NCI-H128 (cell line): ENCODE results near the gene ASPG.

ENCODE experiments used
- DNase-seq: peaks from one replicate; lab custom pipeline; 2025; ENCODE audit not compliant: unreplicated experiment; lab: John Stamatoyannopoulos, UW

The ASPG gene

DNA sequence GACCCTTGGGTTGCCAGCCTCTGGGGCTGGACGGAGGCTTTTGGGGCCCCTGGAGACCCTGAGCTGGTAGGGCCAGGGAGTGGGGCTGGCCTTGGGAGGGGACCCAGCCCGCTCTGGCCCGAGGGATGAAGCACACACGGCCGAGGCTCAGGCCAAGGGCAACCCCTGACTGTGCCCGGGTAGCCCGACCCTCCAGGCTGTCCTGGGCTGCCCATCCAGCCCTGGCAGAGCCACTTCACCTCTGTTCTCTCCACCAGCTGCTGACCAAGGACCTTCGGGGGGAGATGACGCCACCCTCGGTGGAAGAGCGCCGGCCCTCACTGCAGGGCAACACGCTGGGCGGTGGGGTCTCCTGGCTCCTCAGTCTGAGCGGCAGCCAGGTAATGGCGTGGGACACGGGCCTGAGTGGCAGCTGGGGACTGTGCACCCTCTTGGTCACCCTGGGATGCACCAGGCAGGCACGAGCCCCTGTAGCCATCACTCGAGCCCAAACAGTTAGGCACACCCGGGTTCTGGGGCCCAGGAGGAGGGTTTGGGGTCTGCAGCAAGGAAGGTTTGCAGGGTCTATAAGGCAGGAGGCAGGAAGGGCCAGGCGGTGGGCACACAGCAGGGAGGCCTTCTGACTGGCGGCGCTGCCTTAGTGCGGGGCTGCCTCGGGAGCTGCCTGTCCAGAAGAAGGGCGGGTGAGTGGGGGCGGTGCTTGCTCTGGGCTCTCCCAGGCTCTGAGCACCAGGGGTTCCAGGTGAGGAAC is 19.7 kb downstream of the ASPG start:
- no peak for DNase-seq

- DNase-seq, result no peak
These were observed 20.4 kb downstream of the ASPG start for GRCh38 chr14:104105822-104106470.

DNA sequence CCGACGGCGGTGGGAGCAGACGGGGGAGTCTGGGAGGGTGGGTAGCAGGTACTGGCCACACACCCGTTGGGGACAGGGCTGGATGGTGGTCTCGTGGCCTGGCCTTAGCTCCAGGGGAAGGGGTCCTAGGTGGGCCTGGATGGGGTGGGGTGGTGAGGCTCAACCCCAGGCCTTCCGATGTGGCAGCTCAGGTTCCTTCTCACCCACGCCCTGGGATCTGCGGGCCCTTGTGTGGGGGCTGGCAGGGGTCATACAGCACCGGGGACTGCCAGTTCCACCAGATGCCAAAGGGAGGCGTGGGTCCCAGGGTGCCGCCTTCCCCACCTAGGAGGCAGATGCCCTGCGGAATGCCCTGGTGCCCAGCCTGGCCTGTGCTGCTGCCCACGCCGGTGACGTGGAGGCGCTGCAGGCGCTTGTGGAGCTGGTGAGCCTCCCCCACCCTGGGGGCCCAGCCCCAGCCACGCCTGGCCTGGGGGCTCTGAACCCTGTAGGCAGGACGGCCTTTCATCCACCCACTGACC is 21.0 kb downstream of the ASPG start:
- no peak for DNase-seq

DNA sequence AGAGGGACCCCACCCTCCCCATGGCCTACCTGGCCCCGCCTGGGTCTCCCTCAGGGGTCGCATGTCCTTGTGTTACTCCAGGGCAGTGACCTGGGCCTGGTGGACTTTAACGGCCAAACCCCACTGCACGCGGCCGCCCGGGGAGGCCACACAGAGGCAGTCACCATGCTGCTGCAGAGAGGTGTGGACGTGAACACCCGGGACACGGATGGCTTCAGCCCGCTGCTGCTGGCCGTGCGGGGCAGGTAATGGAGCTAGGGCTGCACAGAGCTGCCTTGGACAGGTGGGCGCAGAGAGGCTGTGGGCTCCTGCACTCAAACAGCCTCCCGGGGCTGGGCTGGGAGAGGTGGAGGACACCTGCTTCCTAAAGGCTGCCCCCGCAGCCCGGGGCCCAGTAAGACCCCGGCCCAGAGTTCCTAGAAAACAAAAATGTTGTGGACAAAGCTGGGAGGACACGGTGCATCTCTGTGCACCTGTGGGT is 21.6 kb downstream of the ASPG start:
- DNase-seq, result no peak

GRCh38 chr14:104107611-104108569 is 22.4 kb downstream of the ASPG start:
- no peak for DNase-seq

DNA sequence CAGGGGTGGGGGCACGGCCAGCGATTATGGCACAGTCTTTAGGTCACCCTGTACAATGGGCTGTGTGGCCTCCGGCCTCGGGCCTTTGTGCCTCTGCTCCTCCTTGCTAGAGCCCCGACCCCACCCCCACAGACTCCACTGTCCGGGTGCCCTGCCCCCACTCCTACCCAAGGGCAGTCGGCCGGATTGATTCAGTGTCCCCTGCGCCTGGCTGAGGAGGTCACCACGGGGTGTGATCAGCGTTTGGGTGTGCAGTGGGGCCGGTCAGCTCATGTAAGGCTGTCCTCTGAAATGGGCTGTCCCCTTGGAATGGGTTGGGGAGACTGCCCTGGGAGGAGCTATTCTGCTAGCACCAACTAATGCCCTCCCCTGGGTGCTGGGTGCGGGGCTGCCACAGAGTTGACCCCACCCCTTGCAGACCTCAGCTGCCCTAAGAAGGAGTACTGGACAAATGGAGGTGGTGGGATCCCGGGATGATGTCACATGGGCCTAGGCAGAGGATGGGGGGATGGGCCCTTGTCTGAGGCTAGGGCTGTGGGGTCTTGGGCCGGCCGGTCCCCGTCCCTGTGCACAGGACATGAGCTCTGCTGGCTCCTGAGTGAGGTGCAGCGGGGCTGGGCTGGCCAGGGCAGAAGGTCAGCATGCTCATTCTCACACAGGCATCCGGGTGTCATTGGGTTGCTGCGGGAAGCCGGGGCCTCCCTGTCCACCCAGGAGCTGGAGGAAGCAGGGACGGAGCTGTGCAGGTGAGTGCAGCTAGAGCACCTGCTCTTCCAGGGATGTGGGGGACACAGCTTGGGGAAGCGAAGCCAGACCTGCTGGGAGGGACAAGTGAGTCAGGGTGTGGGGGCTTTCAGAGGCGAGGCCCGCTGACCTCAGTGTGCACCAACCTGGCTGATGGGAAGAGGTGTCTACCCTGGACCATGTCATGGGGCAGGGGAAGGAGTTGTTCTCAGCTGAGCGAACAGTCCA is 23.4 kb downstream of the ASPG start:
- DNase-seq, result no peak

DNA sequence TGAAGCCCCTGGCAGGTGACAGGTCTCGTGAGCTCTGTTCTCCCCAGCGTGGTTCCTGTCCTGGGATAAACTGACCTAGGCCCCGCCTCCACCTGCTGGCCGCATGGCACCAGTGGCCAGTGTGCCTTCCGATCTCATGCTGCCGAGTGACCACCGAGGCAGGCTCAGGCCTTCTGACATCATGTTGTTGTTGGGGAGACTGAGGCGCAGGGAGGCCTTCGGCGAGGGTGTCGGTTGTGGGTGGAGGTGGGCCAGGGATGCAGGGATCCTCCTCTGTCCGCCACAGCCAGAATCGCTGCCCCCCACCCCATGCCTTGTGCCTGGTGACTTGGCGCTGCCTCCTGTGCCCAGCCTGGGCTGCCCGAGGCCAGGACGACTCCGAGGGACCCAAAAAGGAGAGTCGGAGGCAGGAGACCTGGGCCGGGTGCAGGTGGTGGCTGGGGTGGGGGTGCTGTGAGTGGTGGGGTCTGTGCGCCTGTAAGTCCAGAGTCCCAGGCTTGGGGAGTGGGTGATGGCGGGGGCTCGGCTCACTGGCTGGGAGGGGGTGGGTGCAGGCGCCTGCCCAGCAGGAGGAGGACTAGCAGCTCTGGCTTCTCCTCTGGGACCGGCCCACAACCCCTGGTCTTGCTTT is 24.3 kb downstream of the ASPG start:
- no peak for DNase-seq

- no peak for DNase-seq
These were observed 25.1 kb downstream of the ASPG start for GRCh38 chr14:104110491-104111209.

GRCh38 chr14:104111301-104112112 is 26.0 kb downstream of the ASPG start:
- no peak for DNase-seq

DNA sequence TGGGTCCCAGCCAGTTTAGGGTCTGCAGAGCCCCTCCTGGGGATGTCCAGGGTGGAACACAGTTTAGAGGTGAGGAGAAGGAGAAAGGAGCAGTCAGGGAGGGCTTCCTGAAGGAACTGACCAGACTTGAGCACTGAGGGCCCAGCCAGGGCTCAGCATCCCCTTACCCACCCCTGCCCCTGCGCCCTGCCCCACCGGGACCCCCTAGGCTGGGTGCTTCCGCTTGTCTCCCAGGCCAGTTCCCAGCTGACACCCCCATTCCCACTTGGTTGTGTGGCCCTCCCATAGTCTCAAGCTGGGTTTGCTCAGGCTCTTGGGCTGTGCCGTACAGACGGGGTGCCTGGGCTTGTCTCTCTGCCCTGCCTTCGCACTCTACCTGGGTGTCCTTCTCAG is 26.6 kb downstream of the ASPG start:
- no peak for DNase-seq

GRCh38 chr14:104112609-104113571 is 27.4 kb downstream of the ASPG start:
- no peak for DNase-seq

GRCh38 chr14:104113631-104114420 is 28.3 kb downstream of the ASPG start:
- no peak for DNase-seq

- DNase-seq, result no peak
These were observed 29.1 kb downstream of the ASPG start for GRCh38 chr14:104114421-104115130.

GRCh38 chr14:104115131-104115600 is 29.7 kb downstream of the ASPG start:
- DNase-seq, result no peak

- DNase-seq, result no peak
These were observed 30.3 kb downstream of the ASPG start for GRCh38 chr14:104115691-104116287.
